ENCODE measurements around the gene SORCS1. TPM values are rescaled to one million over a fixed set of nuclear protein-coding genes. Genes with fewer than 3 reads are reported as not detected.

Gene SORCS1
- total RNA-seq, 1 experiment from 2014 or later: not detected

GRCh38 chr10:106973288-106973687, 191.2 kb downstream of the SORCS1 start:
- intact Hi-C loops (cut with micrococcal nuclease; ENCODE audit: unreplicated experiment): no loop called here
- Histone ChIP-seq H4K20me1 (ENCODE audit: insufficient read depth) (no peaks in the 10 kb centered on the region), H3K27ac (no peak overlapping the region), H3K79me2 (ENCODE audit: low read depth) (no peaks in the 10 kb centered on the region), H3K27me3 (ENCODE audit: insufficient read depth, low read depth) (no peaks in the 10 kb centered on the region), H3K9me3 (ENCODE audit: insufficient read depth, low read depth) (no peaks in the 10 kb centered on the region), H3K4me3 (no peak overlapping the region), H3K4me1 (replicated peaks; ENCODE audit: insufficient read depth) (no peaks in the 10 kb centered on the region), H3F3A (ENCODE audit: insufficient read depth, low read depth) (no peaks in the 10 kb centered on the region), H3K4me2 (no peak overlapping the region), H3K9me2 (ENCODE audit: insufficient read depth) (no peaks in the 10 kb centered on the region), H3K36me3 (ENCODE audit: low read depth) (no peaks in the 10 kb centered on the region), H2AFZ (no peak overlapping the region)
- BruUV-seq (replicated peaks): no TSS peak
- POLR2A ChIA-PET (ENCODE audit: unreplicated experiment): no interaction called here
- CTCF ChIA-PET: no interaction called here
- no peak for TF ChIP-seq CTCF (conservative IDR thresholded peaks at IDR 0.05)
- TF ChIP-seq EZH2 (IDR thresholded peaks at IDR 0.05; ENCODE audit: low read depth): no peak
- no peak for DNase-seq

- BruUV-seq (replicated peaks): no TSS peak
- ChIA-PET CTCF (no interaction called here), POLR2A (ENCODE audit: unreplicated experiment) (no interaction called here)
- no peak overlapping the region for H3K4me2 ChIP-seq
- no peaks in the 10 kb centered on the region for H3K36me3 ChIP-seq (ENCODE audit: low read depth)
- H3F3A ChIP-seq (ENCODE audit: insufficient read depth, low read depth): no peaks in the 10 kb centered on the region
- intact Hi-C loops (cut with micrococcal nuclease; ENCODE audit: unreplicated experiment): no loop called here
- no peaks in the 10 kb centered on the region for H4K20me1 ChIP-seq (ENCODE audit: insufficient read depth)
- H3K27ac ChIP-seq: no peak overlapping the region
- TF ChIP-seq CTCF (conservative IDR thresholded peaks at IDR 0.05) (no peak), EZH2 (IDR thresholded peaks at IDR 0.05; ENCODE audit: low read depth) (no peak)
- H3K9me2 ChIP-seq (ENCODE audit: insufficient read depth): no peaks in the 10 kb centered on the region
- H3K4me1 ChIP-seq (replicated peaks; ENCODE audit: insufficient read depth): no peaks in the 10 kb centered on the region
- no peak for DNase-seq
- H3K9me3 ChIP-seq (ENCODE audit: insufficient read depth, low read depth): no peaks in the 10 kb centered on the region
- H3K4me3 ChIP-seq: no peak overlapping the region
- no peaks in the 10 kb centered on the region for H3K27me3 ChIP-seq (ENCODE audit: insufficient read depth, low read depth)
- no peaks in the 10 kb centered on the region for H3K79me2 ChIP-seq (ENCODE audit: low read depth)
- H2AFZ ChIP-seq: no peak overlapping the region
These were observed 192.1 kb downstream of the SORCS1 start for GRCh38 chr10:106972381-106972780.

GRCh38 chr10:106971411-106971831, 193.1 kb downstream of the SORCS1 start:
- no peak for DNase-seq
- no peaks in the 10 kb centered on the region for H3K9me2 ChIP-seq (ENCODE audit: insufficient read depth)
- no peaks in the 10 kb centered on the region for H3F3A ChIP-seq (ENCODE audit: insufficient read depth, low read depth)
- intact Hi-C loops (cut with micrococcal nuclease; ENCODE audit: unreplicated experiment): no loop called here
- no peaks in the 10 kb centered on the region for H3K9me3 ChIP-seq (ENCODE audit: insufficient read depth, low read depth)
- no peak overlapping the region for H2AFZ ChIP-seq
- H3K4me2 ChIP-seq: no peak overlapping the region
- H3K4me1 ChIP-seq (replicated peaks; ENCODE audit: insufficient read depth): no peaks in the 10 kb centered on the region
- POLR2A ChIA-PET (ENCODE audit: unreplicated experiment): no interaction called here
- no TSS peak for BruUV-seq (replicated peaks)
- CTCF ChIA-PET: no interaction called here
- H3K4me3 ChIP-seq: no peak overlapping the region
- H3K27ac ChIP-seq: no peak overlapping the region
- no peaks in the 10 kb centered on the region for H4K20me1 ChIP-seq (ENCODE audit: insufficient read depth)
- no peaks in the 10 kb centered on the region for H3K36me3 ChIP-seq (ENCODE audit: low read depth)
- no peaks in the 10 kb centered on the region for H3K27me3 ChIP-seq (ENCODE audit: insufficient read depth, low read depth)
- TF ChIP-seq CTCF (conservative IDR thresholded peaks at IDR 0.05) (no peak), EZH2 (IDR thresholded peaks at IDR 0.05; ENCODE audit: low read depth) (no peak)
- no peaks in the 10 kb centered on the region for H3K79me2 ChIP-seq (ENCODE audit: low read depth)

Data from PC-9 (cell line).